T-helper 1 cell (primary cell): ENCODE measurements around the gene NMNAT3.

Experiments used
- DNase-seq, 5 donors: peaks; one replicate each; pipeline ENCODE4 v3.0.0-alpha.2; 2012 to 2020
- total RNA-seq, 4 donors: gene quantifications; one replicate each; lab custom pipeline; 2026; lab: John Stamatoyannopoulos, UW

NMNAT3 gene
- 0.71 to 2.7 (median 2.2) reads per million in 4 donors for total RNA-seq

DNA sequence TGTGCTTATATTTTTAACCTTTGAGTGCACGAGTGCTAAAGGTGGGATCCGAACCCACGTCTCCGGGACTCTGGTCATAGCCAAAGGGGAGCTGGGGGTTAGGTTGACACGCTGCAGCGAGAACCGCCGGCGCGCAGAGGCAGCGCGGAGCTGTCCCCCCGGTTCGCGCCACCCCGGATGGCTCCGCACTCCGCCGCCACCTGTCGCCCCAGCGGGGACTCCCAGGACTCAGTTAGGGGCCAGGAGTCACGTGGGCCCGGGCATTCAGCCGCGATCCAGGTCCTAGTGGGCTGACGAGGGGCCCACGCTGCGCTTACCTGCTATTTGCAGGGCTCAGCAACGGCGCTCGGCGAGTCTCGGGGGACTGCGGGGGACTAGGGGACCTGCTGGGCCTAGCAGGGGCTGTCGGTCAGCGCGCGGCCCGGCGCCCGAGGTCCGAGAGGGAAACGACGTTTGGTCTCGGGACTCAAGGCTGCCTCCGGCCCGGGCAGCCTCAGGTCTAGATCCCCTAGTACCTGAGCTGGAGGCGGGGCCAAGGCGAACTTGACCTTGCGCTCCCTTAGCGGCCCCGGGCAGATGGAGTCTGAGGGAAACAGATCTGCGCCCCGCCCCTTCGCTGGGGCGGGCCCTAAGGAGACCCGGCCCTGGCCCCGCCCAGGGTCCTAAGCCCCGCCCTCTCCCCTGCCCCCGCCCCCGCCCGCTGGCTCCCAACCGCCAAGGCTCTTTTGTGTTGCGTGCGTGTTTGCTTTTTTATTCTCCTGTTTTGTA is at the start of gene NMNAT3:
Gene NMNAT3, minus strand, starts transcription at position 585 of the 768 bp plus-strand sequence. CDS start 50,248 bp downstream, outside the sequence.
- DNase-seq, result peak; percentile 54 to 71 (median 70)

DNA sequence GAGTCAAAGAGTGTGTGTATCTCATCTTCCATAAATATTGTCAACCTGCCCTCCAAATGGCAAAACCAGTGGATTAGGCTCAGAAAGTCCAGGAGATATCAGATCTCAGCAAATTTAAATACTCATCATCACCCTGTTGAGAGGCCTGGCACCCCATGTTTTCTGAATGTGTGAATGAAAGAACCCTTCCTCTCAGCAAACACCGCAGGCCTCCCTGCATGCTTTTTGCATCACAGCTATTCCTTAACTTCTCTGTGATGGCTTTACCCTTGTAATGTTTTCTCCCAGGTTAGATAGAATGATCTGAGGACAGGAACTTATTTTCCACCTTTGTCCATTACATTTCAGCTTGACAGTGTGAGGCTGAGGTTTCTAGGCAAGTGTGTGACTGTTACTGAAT is 43.6 kb upstream of the NMNAT3 start:
- DNase-seq, result no peak

DNA sequence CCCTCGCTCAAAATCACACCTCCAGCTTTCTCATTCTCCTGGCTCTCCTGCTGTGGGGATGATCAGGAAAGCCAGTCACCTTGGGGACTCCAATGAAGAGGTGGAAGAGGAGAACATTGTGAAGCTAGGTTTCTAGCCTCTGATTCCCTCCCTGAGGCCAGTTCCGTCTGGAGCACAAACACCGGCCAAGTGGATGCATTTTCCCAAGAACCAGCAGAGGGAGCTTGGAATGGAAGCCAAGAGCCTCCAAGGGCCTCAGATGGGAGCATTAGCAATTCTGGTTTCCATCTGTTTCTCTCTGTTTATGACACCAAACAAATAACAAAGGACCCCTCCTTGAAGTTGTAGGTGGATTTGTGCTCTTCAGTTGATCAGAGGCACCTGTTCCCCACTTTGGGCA is 40.6 kb upstream of the NMNAT3 start:
- no peak for DNase-seq

DNA sequence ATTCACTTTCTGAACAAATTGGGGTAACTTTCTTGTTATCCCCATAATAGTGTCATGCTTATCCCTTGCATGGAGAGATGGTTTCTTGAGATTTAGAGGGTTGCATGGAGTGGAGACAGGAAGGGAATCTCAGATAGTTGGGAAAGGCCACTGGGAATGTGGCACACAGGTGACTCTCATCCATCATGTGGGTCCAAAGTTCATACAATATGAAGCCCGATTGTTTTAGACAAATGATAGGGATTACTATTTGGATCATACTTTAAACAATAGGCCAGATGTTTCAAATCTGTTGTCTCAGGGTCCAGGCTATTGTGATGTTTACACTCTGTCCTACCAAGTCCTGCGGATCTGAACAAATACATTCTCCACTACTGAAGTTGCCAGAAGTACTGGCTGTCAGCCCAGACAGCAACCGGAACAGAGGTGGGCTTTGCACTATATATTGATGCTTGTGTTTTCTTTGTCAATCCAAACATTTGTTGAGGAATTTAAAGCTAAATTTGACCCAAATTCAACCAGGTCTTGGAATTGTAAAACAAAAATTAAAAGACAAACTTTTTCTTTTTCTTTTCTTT is 39.2 kb upstream of the NMNAT3 start:
- no peak for DNase-seq

DNA sequence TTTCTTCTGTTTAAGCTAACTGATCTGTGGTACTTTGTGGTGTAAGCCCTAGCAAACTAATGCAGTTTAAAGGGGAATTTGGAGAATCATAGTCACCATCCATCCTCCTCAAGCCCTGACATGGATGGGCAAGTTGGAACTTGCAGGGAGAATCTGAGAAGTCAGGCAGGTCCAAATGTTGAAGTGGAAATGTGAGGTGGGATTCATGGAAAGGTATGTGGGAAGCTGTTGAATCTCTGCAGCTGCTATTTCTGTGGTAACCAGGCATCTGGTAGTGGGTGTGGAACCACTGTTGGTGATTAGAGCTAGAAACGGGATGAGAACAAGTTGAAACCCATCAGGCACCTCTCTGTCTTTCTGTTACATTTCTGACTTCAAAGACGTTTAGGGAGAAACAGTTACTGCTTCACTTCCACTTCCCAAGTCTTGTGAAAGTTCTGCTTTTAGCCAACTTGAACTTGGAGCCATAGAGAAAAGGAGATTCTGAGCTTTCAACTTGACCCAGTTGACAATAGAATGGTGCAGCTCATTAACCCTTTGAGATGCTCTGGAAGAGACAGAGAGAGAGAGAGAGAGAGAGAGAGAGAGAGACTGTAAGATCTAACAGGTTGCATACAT is 38.1 kb upstream of the NMNAT3 start:
- no peak for DNase-seq

DNA sequence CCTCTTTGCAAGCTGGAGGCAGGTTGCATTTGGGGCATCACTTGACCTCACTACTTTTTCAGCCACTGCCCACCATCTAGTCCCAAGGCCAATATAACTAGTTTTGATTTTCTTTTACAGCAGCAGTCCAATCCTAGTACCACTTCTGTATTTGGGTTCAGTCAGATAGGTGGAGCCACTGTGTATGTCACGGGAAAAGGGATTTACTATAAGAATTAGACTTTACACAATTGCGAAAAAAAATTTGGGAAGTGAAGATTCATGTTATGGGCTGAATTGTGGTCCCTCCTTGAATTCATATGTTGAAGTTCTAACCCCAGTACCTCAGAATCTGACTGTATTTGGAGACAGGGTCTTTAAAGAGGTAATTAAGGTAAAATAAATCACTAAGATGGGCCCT is 37.4 kb upstream of the NMNAT3 start:
- DNase-seq, result no peak

DNA sequence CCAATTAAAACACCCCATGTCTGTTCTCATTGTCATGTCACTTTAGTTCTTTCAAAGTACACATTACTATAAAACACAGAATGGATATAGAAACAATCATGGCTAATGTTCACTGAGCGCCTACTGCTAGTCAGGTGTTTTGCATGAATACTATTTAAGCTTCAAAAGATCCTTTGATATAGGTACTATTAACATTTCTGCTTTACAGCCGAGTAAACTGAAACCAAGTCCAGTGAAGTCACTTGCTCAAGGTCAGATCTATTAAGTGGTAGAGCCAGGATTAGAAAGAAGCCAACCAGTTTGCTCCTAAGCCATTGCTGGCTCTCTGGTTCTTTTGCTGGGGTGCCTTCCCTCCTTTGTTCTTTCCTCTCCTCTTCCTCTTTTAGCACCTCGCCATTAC is 32.4 kb upstream of the NMNAT3 start:
- no peak for DNase-seq

DNA sequence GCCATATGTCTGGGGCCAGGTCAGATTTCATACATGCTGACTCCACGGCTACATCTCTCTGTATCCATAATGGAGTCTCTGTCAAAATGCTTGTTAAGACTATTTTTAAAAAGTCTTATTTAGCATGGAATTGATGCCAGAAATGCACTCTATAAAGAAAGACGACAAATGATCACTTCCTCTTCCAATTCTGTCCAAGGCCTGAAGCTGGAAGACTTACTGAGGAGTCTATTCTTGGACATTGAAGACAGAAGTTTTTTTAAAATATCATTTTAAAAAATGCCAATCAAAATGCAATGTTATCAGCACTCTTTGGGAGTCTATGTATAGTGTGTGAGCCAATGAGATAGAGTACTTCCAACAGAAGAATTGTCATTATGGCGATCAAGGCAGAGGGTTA is 27.9 kb upstream of the NMNAT3 start:
- no peak for DNase-seq

DNA sequence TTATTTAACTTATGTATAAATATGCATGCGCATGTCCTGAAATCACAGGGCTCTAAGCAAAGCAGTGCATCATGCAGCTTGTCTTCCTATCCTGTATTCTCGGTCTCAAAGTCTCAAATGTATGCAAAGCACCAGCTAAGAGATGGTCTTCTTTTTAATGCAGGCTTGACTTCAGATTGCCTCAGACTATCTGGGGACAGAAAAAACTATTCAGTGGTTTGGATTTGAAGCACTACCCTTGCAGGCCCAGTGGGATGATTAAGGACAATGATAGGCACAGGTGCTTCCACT is 18.5 kb upstream of the NMNAT3 start:
- DNase-seq, result no peak

DNA sequence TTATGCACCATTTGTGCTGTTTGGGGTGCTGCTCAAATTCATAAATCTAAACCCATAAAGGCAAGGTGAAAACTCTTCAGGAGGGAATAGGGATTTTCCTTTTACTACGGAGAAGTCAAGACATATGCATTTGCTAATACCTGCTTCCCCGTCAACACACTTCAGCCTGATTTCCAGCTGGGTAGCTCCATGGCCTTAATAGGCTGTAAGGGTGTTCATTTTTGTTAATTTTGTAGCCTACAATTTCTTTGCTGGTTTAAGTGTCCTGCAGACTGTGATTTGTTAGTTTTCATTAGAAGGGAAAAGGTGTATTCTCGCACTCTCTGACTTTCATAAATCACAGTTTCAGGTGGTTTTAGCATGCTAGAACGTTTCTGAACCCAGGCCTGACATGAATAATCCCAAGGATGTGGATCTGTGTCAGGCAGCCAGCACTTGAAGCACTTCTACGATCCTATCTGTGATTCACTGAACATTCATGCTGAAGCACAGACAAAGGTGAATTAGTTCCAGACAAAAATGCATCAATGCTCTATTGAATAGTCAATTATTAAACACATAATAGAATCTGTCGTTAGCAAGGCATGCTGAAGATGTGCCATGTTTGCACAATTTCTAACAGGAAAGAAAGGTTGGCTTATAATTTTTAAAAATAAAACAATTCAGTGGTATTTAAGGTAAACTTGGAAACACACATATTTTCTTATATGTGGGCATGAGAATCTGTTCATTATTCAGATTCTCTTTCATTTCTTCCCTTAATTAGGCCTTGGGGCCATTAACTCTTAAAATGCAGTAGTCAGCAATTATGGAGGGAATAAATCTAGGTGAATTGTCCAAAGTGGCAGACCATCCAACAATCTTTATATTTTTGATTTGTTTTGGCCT is 17.9 kb upstream of the NMNAT3 start:
- no peak for DNase-seq

DNA sequence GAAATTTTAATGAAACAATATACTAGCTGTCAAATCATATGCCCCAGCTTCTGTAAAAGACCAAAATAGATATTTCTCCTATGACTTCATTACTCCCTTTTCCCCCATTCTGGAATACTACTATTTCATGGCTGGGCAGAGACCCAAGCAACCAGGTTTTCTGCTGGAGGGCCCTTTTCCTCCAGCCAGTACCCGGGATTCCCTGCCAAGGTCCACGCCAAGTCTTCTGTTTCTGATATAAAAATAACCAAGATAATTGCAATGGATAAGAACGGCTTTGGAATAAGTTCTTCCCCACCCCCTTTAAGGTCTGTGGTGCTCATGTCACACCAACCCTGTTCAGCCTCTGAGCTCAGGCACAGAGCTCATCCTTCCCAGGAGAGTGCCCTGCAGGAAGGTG is 17.2 kb upstream of the NMNAT3 start:
- DNase-seq, result no peak

DNA sequence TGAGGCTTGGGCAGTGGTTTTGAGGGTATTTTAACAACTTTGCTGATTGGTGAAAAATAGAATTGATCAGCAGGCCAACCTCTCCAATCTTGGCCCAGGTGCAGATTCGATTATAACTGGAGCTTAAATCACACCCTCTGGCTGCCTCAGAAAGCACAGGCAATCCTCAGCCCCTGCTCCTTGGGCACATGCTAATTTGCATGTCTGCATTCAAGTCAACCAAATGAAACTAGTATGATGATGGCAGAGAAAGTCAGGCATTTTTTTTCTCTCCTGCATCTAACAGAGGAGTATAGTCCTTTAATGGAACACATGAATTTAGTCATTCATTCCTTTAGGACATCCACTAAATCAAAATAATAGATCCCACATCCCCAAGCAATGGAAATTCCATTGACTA is 16.8 kb upstream of the NMNAT3 start:
- DNase-seq, result no peak

DNA sequence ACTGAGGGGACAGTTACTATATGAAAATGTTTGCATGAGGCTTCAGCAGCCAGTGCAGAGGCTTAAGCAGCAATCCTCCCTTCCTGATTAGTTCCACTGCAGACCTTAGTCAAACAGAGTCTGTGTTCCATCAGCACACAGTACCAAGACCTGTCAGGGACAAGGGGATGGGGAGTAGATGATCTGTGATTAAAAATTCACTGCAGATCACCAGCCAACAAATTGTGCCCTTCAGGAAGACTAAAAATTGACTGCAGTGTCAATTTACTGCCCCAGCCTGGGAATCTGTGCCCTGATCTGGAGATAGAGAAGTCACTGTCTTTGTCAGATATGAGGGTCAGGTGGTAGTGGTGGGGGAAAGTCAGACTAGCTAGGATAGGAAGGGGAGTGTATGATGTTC is 13.8 kb upstream of the NMNAT3 start:
- DNase-seq, result no peak

DNA sequence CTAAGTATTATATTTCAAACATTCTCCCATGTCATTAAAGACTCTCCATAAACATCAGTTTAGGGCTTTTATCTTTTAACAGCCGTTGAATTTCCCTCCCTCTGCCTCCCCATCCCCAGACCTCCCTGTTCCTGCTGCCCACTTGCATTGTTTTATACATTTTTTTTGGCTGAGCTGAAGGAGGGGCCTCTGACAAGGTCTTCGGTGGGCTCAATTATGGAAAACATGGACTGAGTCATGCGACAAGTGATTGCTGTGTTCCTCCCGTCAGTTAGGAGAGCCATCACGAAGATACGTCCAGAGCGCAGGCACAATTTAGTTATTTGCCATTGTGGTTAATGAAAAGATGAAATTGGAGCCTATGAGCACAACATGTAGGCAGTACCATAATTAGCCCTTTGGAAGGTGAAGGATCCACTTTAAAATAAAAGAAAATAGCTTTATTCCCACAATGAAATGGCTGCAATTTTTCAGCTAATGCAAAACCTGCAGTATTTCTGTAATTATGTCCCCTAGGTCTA is 12.0 kb upstream of the NMNAT3 start:
- DNase-seq, result no peak

DNA sequence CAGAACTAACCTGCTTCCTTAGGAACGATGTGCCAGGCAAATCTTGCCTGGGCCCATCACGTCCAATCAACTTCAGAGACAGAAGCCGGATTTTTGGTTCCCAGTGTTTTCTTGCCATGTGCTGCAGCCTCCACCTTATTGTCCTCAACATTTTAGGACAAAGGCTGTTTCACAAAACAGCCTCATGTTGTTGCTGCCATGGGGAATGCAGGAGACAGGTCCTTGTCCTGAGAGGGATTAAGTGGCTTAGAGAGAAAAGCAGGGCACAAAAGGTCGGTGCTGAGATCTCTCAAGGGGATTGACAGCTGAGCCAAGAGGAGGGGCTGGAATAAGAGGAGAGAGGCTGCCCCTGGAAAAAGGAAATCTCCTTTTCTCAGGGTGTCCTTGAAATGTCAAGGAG is 11.3 kb upstream of the NMNAT3 start:
- no peak for DNase-seq

DNA sequence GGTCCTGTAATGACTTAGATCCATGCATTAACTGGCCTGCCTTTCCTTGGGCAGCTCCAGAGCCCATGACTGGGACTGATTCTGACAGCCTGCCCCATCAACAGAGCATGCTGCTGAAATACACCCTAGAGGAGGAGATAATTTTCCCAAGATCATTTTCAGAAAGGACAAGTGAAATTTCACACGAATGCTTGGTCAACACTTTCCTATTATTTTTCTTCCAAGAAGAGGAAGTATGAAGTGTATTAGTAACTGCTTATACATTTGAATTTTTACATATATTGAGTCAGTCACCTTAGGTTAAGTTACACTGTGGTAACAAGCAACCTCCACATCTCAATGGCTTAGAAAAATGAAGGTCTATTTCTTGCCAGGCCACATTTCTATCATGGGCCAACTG is 9.7 kb upstream of the NMNAT3 start:
- no peak for DNase-seq

DNA sequence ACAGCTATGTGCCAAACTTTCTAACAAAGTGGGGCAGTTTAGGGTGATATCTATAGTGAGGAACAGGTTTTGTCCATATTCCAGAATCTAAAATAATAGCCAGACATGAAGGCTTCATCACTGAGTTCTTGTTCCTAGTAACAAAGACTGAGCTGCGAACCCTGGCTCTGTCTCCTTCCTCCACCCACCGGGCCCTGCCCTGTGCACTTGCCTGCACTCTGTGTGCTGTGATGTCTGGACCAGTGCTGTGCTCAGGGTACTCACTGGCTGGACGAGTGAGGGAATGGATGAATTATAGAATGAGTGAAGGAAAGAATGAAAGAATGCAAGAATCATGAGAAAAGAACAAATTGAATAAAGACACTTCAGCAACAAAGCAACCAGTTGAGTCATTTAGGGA is 8.9 kb upstream of the NMNAT3 start:
- DNase-seq, result no peak

DNA sequence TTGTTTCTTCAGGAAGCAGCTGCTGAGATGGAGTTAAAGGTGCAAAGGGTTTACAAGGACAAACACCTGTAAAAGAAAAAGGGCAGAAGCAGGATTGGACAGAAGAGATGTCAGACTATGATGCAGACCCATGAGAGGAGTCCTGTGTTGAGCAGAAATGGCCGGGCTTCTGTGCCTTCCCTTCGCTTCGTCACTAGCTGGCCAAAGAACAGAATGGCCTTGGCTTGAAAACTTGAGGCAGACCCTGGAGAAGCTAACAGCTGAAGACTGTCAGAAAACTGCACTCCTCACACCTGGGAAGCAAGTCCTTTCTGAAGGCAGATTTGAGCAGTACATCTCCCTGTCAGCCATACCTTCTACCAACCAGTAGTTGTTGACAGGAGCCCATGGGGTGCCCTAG is 8.4 kb upstream of the NMNAT3 start:
- DNase-seq, result no peak

DNA sequence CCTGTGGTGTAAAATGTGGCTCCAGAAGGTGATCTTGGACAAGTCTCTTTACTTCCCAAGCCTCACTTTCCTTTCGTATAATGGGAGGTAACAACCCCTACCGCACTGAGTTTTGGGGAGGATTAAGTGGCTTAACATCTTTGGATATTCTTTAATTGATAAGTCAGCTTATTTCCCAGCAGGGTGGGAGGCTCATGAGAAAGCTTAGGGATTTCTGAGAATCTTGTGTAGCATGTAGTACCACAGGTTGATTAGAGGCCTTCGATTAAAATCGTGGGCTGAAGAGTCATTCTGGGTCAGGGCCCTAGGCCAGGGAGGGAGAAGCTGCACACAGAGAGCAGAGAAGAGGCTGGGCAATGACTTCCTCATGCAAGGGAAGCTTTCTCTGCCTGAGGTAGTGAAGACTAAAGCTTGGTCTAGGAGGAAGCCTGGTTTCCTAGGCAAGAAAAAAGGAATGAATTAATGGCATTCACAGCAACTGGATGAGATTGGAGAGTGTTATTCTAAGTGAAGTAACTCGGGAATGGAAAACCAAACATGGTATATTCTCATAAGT is 1.5 kb upstream of the NMNAT3 start:
- DNase-seq, result no peak

DNA sequence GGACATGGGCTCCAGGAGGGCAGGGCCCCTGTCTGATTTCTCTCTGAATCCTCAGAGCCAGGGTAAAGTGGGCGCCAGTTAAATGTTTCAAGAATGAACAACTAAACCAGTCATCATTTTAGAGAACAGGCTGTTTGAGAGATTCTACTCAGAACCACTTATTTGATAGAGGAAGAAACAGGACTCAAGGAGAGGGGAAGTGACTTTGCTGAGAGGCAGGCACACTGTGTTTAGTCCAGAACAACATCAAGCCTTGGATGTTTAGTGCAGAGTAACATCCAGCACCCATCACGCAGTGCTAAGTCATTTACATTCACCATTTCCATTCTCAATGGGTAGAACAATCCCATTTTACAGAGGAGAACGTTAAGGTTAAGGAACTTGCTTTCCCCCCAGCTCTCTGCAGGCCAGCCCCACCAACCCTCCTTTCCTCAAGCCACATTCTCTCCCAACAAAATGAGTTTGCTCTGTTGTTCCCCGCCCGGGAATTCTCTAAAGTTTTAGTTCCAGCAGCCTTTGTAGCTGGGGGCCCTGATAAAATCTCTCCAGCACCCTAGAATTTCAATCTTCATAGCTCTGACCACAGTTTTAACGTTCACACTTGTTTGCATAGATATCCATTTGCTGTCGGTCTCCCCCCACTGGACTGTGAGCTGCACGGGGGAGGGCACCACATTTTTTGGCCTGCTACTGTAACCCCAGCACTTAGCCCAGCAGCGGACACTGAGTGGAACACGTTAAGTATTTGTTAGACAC is 962 bp downstream of the NMNAT3 start:
- DNase-seq, result no peak

DNA sequence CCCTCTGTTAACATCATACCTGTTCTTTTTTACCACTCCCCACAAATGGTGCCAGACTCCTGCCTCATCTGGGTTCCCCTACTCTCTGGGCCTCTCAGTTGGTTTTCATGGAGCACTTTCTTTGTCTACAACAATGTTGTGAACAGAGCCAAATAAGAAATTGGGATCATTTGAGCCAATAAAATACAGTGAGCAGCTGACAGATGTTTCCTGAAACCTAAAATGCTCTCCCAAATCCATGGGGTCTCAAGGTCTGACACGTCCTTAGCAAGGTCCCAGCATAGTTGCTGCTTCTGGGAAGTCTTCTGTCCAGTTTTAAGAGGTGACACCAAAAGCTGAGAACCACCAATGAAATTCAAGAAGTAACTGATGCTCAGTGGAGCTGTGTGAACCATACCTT is 1.7 kb downstream of the NMNAT3 start:
- no peak for DNase-seq

DNA sequence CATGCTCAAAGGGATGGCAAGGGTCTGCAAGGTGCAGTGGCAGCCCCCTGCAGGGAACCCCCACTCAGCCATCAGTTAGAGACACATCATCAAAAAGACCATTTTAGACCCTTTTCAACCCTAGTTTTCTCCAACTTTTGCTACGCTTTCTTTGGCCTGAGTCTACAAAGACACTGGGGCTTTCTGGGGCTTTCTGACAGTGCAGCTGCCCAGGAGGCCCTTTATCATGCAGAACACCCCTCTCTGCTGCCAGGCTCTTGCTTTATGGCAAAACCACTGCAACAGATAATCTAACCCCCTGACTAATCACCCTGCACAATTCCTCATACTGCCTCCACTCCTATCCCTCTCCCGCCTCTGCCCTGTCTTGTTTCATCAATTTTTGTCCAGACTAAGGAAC is 2.4 kb downstream of the NMNAT3 start:
- DNase-seq, result no peak
